WTC11 (cell line): ENCODE measurements around the gene TMEM50B. TPM values are rescaled to one million over a fixed set of nuclear protein-coding genes. Genes with fewer than 3 reads are reported as not detected.
A peak's percentile ranks its signal among the peaks of the same experiment; 100 is the strongest.
"Not testable (repeated sequence)": the region's sequence is repeated elsewhere in the genome, so short reads cannot be mapped to it uniquely, and the experiment has no call there.

ENCODE experiments used
- ATAC-seq: fragments of 200-7000 bp; cut with Tn5 transposase; 2 replicates; pipeline ENCODE4 v1.10.0; 2021; ENCODE audit warnings: mild to moderate bottlenecking, moderate library complexity
- CTCF ChIA-PET: fragments of 300-600 bp; sonication (Branson Sonifier 250); formaldehyde crosslinking; loops from one replicate; lab custom pipeline; 2021; ENCODE audit warnings: antibody characterized with exemption; lab: Charles Lee
- POLR2A ChIA-PET: fragments of 350-600 bp; sonication (Branson Sonifier 250); formaldehyde crosslinking; loops from one replicate; lab custom pipeline; 2021; ENCODE audit warnings: antibody characterized with exemption; lab: Charles Lee
- DNase-seq: peaks from one replicate; pipeline ENCODE4 v3.0.0; 2021; ENCODE audit warnings: low spot score
- H3K27ac Mint-ChIP-seq: 2 replicates; pipeline ENCODE4 v1.8.0; 2021; ENCODE audit warnings: mixed read lengths
- H3K27me3 Mint-ChIP-seq: 2 replicates; pipeline ENCODE4 v1.8.0; 2021; ENCODE audit warnings: low read depth, mild to moderate bottlenecking, moderate library complexity, mixed read lengths
- H3K36me3 Mint-ChIP-seq: 2 replicates; pipeline ENCODE4 v1.8.0; 2021; ENCODE audit warnings: mixed read lengths
- H3K4me1 Mint-ChIP-seq: 2 replicates; pipeline ENCODE4 v1.8.0; 2022; ENCODE audit warnings: mixed read lengths
- H3K4me3 Mint-ChIP-seq: 2 replicates; pipeline ENCODE4 v1.8.0; 2021; ENCODE audit warnings: mild to moderate bottlenecking, moderate library complexity, mixed read lengths
- H3K9me3 Mint-ChIP-seq: 2 replicates; pipeline ENCODE4 v1.8.0; 2021; ENCODE audit warnings: mixed read lengths
- CBFB ChIP-seq: sonication (generic); formaldehyde crosslinking; IDR thresholded peaks from 2 replicates; pipeline ENCODE4 v1.8.1; 2022; ENCODE audit warnings: mild to moderate bottlenecking, low read depth, missing genetic modification reagents
- E2F4 ChIP-seq: sonication (generic); formaldehyde crosslinking; IDR thresholded peaks from 2 replicates; pipeline ENCODE4 v1.8.1; 2022; ENCODE audit warnings: low read depth, mild to moderate bottlenecking, moderate library complexity, missing genetic modification reagents, borderline replicate concordance
- EMX1 ChIP-seq: fragments of 250-450 bp; sonication (Bioruptor Pico); IDR thresholded peaks from 2 replicates; pipeline ENCODE4 v1.8.0; 2021; ENCODE audit warnings: mild to moderate bottlenecking
- ETV6 ChIP-seq: sonication (generic); formaldehyde crosslinking; IDR thresholded peaks from 2 replicates; pipeline ENCODE4 v1.8.1; 2022; ENCODE audit warnings: mild to moderate bottlenecking, missing genetic modification reagents
- FOXJ3 ChIP-seq: sonication (generic); formaldehyde crosslinking; IDR thresholded peaks from 2 replicates; pipeline ENCODE4 v1.9.0; 2021; ENCODE audit warnings: missing genetic modification reagents, mild to moderate bottlenecking, borderline replicate concordance
- GABPB1 ChIP-seq: sonication (generic); formaldehyde crosslinking; IDR thresholded peaks from 2 replicates; pipeline ENCODE4 v1.8.1; 2023; ENCODE audit warnings: mild to moderate bottlenecking, missing genetic modification reagents
- HMGA2 ChIP-seq: fragments of 250-450 bp; sonication (Bioruptor Pico); IDR thresholded peaks from 2 replicates; pipeline ENCODE4 v1.4.0; 2021; ENCODE audit warnings: mild to moderate bottlenecking, moderate library complexity
- JAZF1 ChIP-seq: fragments of 250-450 bp; sonication (Bioruptor Pico); IDR thresholded peaks from 2 replicates; pipeline ENCODE4 v1.9.0; 2021; ENCODE audit warnings: moderate library complexity, mild to moderate bottlenecking, inconsistent platforms
- SMAD4 ChIP-seq: sonication (generic); formaldehyde crosslinking; IDR thresholded peaks from 2 replicates; pipeline ENCODE4 v1.8.0; 2022; ENCODE audit warnings: mild to moderate bottlenecking, missing genetic modification reagents
- SOX15 ChIP-seq: fragments of 250-450 bp; sonication (Bioruptor Pico); IDR thresholded peaks from 2 replicates; pipeline ENCODE4 v1.9.0; 2021; ENCODE audit warnings: mild to moderate bottlenecking
- STAT6 ChIP-seq: sonication (generic); formaldehyde crosslinking; conservative IDR thresholded peaks from 2 replicates; pipeline ENCODE4 v1.8.1; 2023; ENCODE audit warnings: mild to moderate bottlenecking, low read depth, missing genetic modification reagents, moderate library complexity
- TEAD4 ChIP-seq: sonication (generic); formaldehyde crosslinking; IDR thresholded peaks from 2 replicates; pipeline ENCODE4 v1.8.0; 2022; ENCODE audit warnings: mild to moderate bottlenecking, missing genetic modification reagents
- USF2 ChIP-seq: sonication (generic); formaldehyde crosslinking; IDR thresholded peaks from 2 replicates; pipeline ENCODE4 v1.8.1; 2023; ENCODE audit warnings: mild to moderate bottlenecking, missing genetic modification reagents, moderate library complexity
- ZBTB21 ChIP-seq: sonication (generic); formaldehyde crosslinking; IDR thresholded peaks from 2 replicates; pipeline ENCODE4 v1.8.1; 2023; ENCODE audit warnings: mild to moderate bottlenecking, missing genetic modification reagents, borderline replicate concordance
- ZNF138 ChIP-seq: sonication (generic); formaldehyde crosslinking; conservative IDR thresholded peaks from 2 replicates; pipeline ENCODE4 v1.8.1; 2022; ENCODE audit warnings: mild to moderate bottlenecking, moderate library complexity, missing genetic modification reagents
- ZNF232 ChIP-seq: sonication (generic); formaldehyde crosslinking; IDR thresholded peaks from 2 replicates; pipeline ENCODE4 v1.8.0; 2022; ENCODE audit warnings: mild to moderate bottlenecking, missing genetic modification reagents
- ZNF263 ChIP-seq: sonication (generic); formaldehyde crosslinking; IDR thresholded peaks from 2 replicates; pipeline ENCODE4 v1.8.1; 2022; ENCODE audit warnings: low read depth, mild to moderate bottlenecking, moderate library complexity, missing genetic modification reagents
- ZNF396 ChIP-seq: fragments of 250-450 bp; sonication (Bioruptor Pico); IDR thresholded peaks from 2 replicates; pipeline ENCODE4 v1.8.0; 2021; ENCODE audit warnings: mild to moderate bottlenecking, moderate library complexity, borderline replicate concordance
- ZSCAN18 ChIP-seq: fragments of 250-450 bp; sonication (Bioruptor Pico); IDR thresholded peaks from 2 replicates; pipeline ENCODE4 v2.1.2; 2022; ENCODE audit warnings: mild to moderate bottlenecking, moderate library complexity
- total RNA-seq: library from RNA; stranded (reverse); gene quantifications from 3 replicates; pipeline ENCODE4 v1.2.3, GENCODE V29; 2021
- TF ChIP-seq, protein P1 (sequence below): sonication (generic); formaldehyde crosslinking; IDR thresholded peaks from 2 replicates; pipeline ENCODE4 v1.8.1; 2023; ENCODE audit warnings: mild to moderate bottlenecking, moderate library complexity, missing genetic modification reagents
- TF ChIP-seq, protein P2 (sequence below): sonication (generic); formaldehyde crosslinking; IDR thresholded peaks from 2 replicates; pipeline ENCODE4 v1.8.0; 2022; ENCODE audit warnings: mild to moderate bottlenecking, missing genetic modification reagents

TMEM50B gene
- total RNA-seq, 1 experiment from 2014 or later = 25.4 TPM

DNA sequence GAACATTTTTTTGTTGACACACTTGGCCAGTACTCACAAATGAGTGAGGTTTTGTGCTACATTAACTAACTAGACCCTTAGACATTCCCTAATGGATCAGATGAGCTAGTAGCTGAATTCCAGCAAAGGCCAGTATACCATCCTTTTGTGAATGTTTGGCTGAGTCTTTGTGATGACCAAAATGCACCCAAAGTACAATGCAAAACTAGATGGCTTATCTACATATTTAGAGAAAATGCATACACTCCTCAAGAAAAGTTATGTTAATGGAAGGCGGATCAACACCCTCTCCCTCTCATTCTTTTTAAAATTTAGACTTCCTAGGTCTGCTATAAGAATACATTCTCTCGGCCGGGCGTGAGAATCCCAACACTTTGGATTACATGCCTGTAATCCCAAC is 31.9 kb upstream of the TMEM50B start:
- ChIA-PET POLR2A (interaction anchor here (0.6 kb wide), 1 partner anchor 301 kb away, joined by 3 read pairs; no protein-coding TSS in a partner anchor), CTCF (no interaction called here)
- no peaks in the 10 kb centered on the region for H3K4me1 Mint-ChIP-seq
- ATAC-seq (no peak), DNase-seq (no peak)
- TF ChIP-seq, protein P1, sequence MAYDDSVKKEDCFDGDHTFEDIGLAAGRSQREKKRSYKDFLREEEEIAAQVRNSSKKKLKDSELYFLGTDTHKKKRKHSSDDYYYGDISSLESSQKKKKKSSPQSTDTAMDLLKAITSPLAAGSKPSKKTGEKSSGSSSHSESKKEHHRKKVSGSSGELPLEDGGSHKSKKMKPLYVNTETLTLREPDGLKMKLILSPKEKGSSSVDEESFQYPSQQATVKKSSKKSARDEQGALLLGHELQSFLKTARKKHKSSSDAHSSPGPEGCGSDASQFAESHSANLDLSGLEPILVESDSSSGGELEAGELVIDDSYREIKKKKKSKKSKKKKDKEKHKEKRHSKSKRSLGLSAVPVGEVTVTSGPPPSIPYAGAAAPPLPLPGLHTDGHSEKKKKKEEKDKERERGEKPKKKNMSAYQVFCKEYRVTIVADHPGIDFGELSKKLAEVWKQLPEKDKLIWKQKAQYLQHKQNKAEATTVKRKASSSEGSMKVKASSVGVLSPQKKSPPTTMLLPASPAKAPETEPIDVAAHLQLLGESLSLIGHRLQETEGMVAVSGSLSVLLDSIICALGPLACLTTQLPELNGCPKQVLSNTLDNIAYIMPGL (CRISPR knock-in tag) = no peak
- no peak for TF ChIP-seq TEAD4 (CRISPR knock-in tag)
- TF ChIP-seq JAZF1 = no peak
- no peak for TF ChIP-seq HMGA2 (CRISPR knock-in tag)
- TF ChIP-seq ZNF263 (CRISPR knock-in tag) = no peak
- no peak for TF ChIP-seq EMX1 (CRISPR knock-in tag)
- TF ChIP-seq USF2 (CRISPR knock-in tag) = no peak
- TF ChIP-seq ETV6 (CRISPR knock-in tag) = no peak
- no peak for TF ChIP-seq ZSCAN18
- TF ChIP-seq, all 79 proteins: peak for 0
- no peak overlapping the region for H3K4me3 Mint-ChIP-seq
- H3K9me3 Mint-ChIP-seq = peaks cover 10% of the 10 kb centered on the region
- no peaks in the 10 kb centered on the region for H3K27me3 Mint-ChIP-seq
- no peak overlapping the region for H3K27ac Mint-ChIP-seq
- H3K36me3 Mint-ChIP-seq = peaks cover 84% of the 10 kb centered on the region

DNA sequence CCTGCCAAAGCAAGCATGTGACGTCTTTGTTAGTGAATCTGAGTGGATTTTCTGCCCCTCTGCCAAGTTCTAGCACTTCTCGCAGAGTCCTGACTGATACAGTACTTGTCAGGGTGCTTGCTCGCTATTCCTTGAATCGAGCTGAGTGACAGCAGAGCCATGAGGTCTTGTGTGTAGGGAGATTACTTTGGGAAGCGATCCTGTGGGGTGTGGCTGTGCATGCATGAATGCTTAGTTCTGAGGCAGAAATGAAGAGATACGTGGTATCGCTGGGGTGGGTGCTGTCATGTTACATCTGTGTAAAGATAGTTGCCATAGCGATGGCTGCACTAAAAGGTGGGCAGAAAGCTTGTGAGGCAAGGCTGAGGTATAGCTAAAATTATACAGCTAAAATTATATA is 31.1 kb upstream of the TMEM50B start:
- peak overlapping the region; percentile 6; the same call in 1 of the 2 replicates for H3K27ac Mint-ChIP-seq
- ChIA-PET POLR2A (interaction anchor here (0.6 kb wide), 1 partner anchor 302 kb away, joined by 3 read pairs; no protein-coding TSS in a partner anchor), CTCF (no interaction called here)
- no peak for TF ChIP-seq ZNF138
- TF ChIP-seq ETV6 (CRISPR knock-in tag) = no peak
- TF ChIP-seq SMAD4 (CRISPR knock-in tag) = no peak
- no peak for TF ChIP-seq CBFB (CRISPR knock-in tag)
- TF ChIP-seq, protein P2, sequence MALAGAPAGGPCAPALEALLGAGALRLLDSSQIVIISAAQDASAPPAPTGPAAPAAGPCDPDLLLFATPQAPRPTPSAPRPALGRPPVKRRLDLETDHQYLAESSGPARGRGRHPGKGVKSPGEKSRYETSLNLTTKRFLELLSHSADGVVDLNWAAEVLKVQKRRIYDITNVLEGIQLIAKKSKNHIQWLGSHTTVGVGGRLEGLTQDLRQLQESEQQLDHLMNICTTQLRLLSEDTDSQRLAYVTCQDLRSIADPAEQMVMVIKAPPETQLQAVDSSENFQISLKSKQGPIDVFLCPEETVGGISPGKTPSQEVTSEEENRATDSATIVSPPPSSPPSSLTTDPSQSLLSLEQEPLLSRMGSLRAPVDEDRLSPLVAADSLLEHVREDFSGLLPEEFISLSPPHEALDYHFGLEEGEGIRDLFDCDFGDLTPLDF (CRISPR knock-in tag) = no peak
- no peak for TF ChIP-seq STAT6 (CRISPR knock-in tag)
- no peak for TF ChIP-seq GABPB1
- no peak for TF ChIP-seq ZNF396
- no peak for TF ChIP-seq FOXJ3 (CRISPR knock-in tag)
- TF ChIP-seq ZNF232 (CRISPR knock-in tag) = no peak
- TF ChIP-seq SOX15 = no peak
- no peak for TF ChIP-seq E2F4 (CRISPR knock-in tag)
- TF ChIP-seq ZBTB21 = no peak
- DNase-seq (no peak), ATAC-seq (no peak)
- H3K27me3 Mint-ChIP-seq = no peaks in the 10 kb centered on the region
- H3K36me3 Mint-ChIP-seq = peaks cover 84% of the 10 kb centered on the region
- no peaks in the 10 kb centered on the region for H3K4me1 Mint-ChIP-seq
- H3K4me3 Mint-ChIP-seq = no peak overlapping the region
- peaks cover 11% of the 10 kb centered on the region for H3K9me3 Mint-ChIP-seq

GRCh38 chr21:33507003-33507402 is 27.2 kb upstream of the TMEM50B start:
- CTCF ChIA-PET, DNase-seq, POLR2A ChIA-PET, H3K4me3 Mint-ChIP-seq, H3K27me3 Mint-ChIP-seq, ATAC-seq, H3K4me1 Mint-ChIP-seq, H3K27ac Mint-ChIP-seq: not testable (repeated sequence)
- H3K36me3 Mint-ChIP-seq = peaks cover 88% of the 10 kb centered on the region
- H3K9me3 Mint-ChIP-seq = peaks cover 11% of the 10 kb centered on the region
